MM.1S (cell line): Measurements from ENCODE around the gene XIRP2.

ENCODE experiments used
- CTCF ChIP-seq: fragments of 300-600 bp; sonication (generic); IDR thresholded peaks from 2 replicates; pipeline ENCODE4 v1.5.1; 2016; ENCODE audit warnings: antibody characterized with exemption, low read length, mixed read lengths
- EZH2phosphoT487 ChIP-seq: fragments of 300-600 bp; sonication (generic); IDR thresholded peaks from 2 replicates; pipeline ENCODE4 v1.6.1; 2018; ENCODE audit warnings: antibody characterized with exemption, low read length

- TF ChIP-seq CTCF (no peak), EZH2phosphoT487 (no peak)
Observed at GRCh38 chr2:167104691-167105090, 216.4 kb downstream of the XIRP2 start.
